GM19025 (cell line): ENCODE measurements around the gene ARHGAP22.

Source experiments
- ATAC-seq: cut with Tn5 transposase; IDR thresholded peaks from one replicate; pipeline ENCODE4 v1.9.1; 2021; ENCODE audit warnings: mild to moderate bottlenecking, low read depth, moderate library complexity; ENCODE audit not compliant: unreplicated experiment

ARHGAP22 gene

DNA sequence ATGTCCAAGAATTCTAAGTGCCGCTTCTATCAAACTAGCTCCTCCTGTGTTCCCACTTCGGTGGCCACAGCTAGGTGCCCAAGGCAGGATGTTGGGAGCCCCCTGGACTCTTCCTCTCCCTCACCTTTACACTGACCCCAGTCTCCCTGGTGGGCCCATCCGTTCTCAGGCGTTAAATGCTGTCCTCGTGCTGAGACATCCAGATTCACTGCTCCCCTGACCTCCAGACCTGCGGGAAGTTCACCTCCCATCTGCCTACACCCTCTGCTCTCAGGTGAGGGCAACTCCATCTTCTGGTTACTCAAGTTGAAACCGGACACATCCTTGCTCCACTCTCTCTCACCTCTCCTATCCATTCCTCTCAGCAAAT lies 114.3 kb downstream of the ARHGAP22 start:
- ATAC-seq = no peak

DNA sequence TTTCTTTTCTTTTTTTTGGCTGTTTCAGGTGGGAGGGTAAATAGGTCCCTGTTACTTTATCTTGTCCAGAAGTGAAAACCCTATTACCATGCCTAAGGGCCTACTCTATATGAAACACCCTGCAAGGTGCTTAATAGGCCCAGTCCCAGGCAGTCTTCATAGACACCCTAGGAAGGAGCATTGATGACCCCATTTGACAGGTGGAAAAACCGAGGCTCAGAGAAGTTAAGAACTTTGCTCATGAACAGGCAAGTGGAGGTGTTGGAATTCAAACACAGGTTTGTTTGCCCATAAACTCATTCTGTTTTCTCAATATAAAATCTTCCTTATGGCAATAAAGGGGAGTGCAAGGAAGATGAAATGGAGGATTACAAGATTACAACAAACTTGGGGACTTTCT lies 115.8 kb downstream of the ARHGAP22 start:
- ATAC-seq = no peak

DNA sequence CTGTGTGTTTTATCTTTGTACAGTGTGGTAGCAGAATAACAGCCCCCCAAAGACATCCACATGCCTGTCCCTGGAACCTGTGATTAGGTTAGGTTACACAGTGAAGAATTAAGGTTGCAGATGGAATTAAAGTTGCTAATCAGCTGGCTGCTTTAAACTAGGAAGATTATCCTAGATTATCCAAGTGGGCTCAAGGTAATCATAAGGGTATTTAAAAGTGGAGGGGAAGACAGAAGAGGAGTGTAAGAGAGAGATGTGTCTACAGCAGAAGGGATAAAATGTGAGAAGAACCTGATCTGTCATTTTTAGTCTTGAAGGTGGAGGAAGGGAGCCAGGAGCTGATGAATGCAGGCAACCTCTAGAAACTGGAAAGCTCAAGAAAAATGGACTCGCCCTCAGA lies 117.6 kb downstream of the ARHGAP22 start:
- ATAC-seq = no peak

DNA sequence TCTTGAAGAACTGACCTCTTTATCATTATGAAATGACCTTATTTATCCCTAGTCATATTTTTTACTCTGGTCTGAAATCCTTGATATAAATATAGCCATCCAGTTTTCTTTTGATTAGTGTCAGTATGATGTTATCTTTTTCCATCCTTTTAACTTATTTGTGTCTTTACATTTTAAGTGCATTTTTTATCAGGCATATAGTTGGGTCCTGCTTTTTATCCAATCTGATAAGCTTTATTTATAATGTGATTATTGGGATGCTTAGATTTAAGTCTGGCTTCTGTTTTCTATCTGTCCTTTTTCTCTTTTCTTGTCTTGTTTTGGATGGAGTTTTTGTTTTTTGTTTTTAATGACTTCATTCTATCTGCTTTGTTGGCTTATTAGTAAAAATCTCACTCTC lies 119.2 kb downstream of the ARHGAP22 start:
- no peak for ATAC-seq

DNA sequence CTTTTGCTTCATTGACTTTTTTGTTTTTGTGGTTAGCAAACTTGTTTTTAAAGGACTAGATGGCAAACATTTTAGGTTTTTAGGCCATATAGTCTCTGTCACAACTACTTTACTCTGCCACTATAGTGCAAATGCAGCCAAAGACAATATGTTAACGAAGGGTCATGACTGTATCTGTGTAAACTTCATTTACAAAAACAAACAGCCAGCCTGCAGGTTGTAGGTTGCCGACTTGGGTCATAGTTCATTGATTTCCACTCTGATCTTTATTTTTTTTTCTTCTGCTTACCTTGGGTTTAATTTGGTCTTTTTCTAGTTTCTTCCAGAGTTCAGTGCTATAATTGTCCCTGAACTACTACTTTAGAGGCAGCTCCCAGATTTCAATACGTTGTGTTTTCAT lies 120.0 kb downstream of the ARHGAP22 start:
- no peak for ATAC-seq

DNA sequence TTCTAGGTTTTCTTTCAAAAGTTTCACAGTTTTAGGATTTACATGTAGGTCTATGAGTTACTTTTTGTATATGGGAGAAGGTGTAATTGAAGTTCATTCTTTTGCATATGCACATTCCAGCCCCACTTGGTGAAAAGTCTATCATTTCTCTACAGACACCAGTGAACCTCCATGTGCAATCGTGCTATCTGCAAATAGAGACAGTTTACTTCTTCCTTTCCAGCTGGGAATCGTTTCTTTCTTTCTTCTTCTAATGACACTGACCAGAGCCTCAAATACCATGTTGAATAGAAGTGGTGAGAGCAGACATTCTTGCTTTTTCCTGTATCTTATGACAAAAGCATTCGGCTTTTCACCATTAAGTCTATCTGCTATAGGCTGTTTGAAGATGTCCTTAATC lies 122.7 kb downstream of the ARHGAP22 start:
- no peak for ATAC-seq

DNA sequence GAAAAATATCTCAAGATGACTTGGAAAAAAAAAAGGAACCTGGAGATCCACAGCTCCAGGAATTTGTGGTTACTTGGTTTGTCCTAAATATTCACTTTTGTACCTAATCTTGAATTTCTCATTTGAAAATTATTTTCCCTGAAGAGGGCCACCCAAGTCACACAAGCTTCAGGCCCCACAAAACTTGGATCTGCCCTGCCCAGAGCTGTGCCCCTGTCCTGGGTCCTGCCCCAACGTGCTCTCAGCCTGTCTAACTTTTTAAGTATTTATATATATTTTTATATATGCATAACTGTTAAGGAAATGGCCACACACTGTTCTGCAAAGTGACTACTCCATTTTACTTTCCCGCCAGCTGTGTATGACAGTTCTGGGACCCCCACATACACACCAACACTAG lies 123.5 kb downstream of the ARHGAP22 start:
- ATAC-seq = no peak

DNA sequence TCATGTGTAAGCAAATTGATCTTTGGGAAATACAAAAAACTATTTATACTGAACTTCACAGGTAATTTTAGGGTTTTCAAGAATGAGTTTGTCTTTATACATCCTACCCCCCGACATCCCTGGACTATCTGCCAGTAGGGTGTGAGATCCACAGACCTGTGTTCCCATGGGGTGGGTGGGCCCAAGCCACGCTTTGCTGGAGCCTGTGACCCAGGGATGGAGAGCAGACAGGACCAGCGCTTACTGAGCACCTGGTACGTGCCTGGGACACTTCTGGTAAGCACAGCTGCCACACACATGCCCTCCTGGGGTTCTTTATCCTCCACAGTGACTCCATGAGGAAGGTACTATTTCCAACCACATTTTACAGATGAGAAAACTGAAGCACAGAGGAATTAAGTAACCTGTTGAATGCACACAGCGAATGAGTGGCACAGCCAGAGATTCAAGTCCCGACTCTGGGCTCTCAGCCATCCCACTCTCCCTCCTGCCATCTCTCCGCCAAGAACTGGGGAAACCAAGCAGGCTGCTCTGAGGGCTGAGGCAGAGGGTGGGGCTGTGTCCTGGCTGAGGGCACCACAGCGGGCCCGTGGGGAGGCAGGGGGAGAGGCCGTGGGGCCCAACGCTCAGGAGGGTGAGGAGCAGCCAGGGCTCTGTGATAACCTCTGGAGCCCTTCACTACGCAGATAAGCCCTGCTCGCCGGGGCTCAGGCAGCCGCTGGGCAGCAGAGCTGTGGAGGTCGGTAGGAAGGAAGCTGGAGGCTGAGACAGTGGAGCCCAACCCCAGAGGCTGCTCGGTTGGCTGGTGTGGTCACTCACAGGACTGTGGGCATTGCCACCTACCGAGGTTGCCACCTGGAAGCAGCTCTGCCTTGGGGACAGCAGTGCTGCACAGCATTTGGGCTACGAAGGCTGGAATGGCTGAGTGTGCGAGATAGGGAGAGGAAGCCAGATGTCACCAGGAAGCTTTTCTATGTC lies 124.2 kb downstream of the ARHGAP22 start:
- ATAC-seq = no peak

DNA sequence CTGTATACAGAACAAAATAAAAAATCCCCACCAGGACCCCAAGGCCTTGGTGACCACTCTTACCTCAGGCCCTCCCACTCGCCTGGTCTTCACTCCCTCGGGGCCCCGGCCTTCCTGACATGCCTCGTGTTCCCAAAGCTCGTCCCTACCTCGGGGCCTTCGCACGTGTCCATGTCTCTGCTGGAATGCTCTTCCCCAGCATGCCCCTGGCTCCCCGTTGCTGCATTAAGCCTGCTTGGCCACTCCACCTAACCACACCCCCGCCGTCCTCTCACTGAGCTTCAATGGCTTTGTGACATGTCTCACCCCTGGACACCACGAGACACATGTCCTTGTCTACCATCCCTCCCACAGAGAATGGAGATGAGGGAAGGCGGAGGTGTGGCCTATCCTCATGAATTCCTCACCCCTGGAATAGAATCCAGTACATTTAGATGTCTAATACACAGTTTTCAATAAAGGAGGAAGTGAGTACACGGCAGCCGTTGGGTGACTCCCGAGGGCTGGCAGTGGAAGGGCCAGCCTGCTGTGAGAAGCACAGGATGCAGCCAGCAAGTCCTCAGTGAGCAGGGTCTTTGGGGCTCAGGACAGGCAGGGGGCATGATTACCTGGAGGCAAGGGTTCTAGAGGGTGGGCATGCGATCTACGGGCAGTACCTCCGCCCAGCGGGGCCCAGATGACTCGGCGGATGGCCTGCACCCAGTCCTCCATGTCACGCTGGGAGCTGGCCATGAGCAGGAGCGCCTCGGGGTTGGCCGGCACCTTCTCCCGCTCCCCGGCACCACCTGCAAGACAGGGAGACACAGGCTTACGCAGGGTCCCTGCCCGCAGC lies 125.7 kb downstream of the ARHGAP22 start:
- no peak for ATAC-seq

DNA sequence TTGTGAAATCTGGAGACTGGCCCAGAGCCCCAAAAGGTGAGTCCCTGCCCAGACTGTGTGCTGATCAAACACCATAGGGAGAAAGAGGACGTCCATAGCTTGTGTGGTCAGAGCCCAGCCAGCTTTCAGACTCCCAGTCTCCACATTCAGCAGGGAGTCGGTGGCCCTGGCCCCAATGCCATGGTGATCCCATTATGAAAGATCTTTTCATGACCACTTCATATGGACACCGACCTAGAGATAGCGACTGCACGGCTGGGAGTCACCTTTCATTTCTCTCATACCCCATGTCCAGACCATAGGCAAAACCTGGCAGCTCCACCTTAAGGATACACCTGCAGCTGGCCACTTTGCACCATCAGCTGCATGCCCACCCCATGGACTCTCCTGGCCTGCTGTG lies 126.4 kb downstream of the ARHGAP22 start:
- no peak for ATAC-seq

DNA sequence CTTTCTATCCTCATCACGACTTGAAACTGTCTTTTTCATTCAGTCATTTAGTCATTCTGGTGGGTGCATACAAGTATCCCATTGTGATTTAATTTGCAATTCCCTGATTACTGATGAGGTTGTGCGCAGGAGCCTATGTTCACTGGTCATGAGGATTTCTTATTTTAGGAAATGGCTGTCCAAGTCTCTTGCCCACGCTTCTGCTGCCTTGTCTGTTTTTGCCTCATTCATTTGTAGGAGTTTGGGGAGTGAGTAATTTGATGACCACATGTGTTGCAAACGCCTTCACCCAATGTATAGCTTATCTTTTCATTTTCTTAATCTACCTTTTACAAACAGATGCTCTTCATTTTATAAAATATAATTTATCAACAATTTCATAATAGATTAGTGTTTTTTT lies 127.3 kb downstream of the ARHGAP22 start:
- ATAC-seq = no peak

DNA sequence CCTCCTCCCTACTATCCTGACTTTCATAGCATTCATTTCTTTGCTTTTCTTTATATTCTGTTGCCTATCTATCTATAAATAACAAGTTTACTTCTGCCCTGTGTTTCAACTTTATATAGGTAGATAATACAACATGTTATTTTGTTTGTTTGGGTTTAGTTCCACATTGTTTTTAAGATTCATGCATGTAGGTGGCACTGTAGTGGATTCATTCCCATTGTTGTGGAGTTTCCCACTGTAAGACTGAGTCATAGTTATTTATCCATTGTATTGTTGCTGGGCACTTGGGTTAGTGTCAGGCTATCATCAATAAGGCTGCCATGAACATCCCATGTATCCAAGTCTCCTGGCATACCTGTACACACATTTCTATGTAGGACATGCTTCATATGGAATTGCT lies 127.7 kb downstream of the ARHGAP22 start:
- ATAC-seq = no peak

DNA sequence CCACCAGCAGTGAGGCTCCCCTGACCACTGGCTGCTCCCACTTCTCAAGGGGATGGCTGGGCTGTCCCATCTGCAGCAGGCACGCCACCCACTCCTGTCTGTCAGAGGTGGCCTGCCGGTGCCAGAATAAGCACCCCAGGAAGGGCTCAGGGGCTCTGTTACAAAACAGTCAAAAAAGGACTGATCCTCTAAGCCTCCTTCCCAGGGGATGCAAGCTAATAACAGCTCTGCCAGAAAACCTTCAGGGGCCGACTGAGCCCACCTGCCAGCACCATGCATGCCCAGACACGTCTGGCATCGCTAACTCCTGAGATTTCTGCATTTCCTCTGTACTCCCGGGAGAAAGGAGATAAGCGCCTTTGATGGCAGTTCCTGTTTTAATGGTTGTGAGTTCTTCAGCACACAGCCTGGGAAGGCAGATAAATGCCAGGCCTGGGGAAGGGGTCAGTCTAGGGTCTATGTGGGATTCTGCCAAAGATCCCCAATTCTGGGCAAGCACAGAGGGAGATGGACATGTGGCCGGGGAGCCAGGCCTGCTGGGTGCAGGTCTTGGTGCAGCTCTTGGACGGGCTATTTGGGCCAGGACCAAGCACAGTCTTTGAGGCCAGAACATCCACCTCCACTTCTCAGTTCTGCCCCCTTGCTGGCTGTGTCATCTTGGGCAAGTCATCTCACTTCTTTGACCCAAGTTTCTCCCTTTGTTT lies 128.4 kb downstream of the ARHGAP22 start:
- no peak for ATAC-seq

DNA sequence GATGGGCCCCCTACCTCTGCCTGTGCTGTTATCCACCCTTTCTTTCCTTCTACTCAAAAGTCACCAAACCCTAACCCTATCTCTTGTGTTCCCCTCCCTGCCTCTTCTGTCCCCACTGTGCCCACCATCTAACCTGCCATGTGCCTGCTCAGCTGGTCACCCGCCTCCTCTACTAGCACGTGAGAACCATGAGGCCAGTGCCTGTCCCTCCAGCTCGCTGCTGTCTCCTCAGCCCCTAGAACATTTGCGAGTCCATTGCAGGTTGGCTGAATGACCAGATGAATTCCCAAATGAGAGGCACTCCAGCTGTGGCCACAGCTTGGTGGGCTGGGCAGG lies 129.0 kb downstream of the ARHGAP22 start:
- no peak for ATAC-seq

DNA sequence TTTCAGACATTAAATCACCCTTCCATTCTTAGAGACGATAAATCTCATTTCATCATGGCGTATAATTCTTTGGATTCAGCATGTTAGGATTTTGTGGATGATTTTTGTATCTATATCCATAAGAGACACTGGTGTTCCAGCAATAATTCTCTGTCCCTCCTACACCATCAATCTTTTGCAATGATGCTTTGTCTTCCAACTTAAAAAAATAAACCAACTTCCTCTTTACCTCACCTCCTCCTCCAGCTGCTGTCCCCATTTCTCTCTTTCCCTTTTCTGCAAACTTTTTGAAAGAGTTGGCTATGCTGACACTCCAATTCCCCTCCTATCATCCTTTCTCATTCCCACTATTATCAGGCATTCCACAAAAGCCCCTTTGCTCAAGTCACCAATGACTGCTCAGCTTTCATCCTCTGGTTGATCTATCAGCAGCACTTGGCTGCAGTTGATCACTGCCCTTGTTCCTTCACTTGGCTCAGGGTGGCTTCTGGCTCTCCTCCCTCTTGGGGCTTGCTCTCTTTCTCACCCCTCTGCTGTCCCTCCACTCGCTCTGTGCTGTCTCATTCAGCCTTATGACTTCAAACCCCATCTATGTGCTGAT lies 130.0 kb downstream of the ARHGAP22 start:
- no peak for ATAC-seq

DNA sequence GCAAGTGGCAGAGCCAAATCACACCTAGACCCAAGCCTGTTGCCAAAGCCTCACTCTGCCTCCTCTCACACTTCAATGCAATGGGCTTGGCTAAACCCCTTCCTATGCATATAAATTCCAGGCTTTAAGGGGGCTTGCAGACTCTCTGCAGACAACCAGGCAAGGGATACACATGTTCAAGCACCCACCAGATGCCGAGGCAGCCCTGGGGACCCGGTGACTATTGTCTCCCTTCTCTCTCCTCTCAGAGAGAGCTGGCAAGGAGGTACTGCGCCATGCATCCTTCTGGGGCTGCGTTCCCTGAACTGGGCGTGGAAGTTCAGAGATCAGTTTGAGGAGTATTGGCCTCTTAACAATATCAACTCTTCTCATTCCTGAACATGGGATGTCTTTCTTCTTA lies 131.2 kb downstream of the ARHGAP22 start:
- no peak for ATAC-seq

DNA sequence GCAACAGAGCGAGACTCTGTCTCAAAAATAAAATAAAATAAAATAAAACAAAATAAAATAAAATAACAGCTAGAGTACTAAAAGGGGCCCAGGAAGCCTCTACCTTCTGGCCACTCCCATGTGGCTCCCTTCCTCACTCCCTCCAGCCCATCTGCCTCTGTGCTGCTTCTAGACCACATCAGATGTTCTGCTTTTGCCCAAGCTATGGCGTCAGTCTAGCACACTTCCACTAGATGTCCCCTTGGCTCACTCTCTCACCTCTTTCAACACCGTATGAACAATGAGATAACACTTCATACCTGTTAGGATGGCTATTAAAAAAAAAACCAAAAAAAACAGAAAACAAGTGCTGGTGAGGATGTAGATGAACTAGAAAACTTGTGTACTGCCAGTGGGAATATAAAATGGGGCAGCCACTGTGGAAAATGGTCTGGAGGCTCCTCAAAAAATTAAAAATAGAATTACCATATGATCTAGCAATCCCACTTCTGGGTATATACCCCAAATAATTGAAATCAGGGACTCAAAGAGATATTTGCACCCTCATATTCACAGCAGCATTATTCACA lies 132.3 kb downstream of the ARHGAP22 start:
- no peak for ATAC-seq

DNA sequence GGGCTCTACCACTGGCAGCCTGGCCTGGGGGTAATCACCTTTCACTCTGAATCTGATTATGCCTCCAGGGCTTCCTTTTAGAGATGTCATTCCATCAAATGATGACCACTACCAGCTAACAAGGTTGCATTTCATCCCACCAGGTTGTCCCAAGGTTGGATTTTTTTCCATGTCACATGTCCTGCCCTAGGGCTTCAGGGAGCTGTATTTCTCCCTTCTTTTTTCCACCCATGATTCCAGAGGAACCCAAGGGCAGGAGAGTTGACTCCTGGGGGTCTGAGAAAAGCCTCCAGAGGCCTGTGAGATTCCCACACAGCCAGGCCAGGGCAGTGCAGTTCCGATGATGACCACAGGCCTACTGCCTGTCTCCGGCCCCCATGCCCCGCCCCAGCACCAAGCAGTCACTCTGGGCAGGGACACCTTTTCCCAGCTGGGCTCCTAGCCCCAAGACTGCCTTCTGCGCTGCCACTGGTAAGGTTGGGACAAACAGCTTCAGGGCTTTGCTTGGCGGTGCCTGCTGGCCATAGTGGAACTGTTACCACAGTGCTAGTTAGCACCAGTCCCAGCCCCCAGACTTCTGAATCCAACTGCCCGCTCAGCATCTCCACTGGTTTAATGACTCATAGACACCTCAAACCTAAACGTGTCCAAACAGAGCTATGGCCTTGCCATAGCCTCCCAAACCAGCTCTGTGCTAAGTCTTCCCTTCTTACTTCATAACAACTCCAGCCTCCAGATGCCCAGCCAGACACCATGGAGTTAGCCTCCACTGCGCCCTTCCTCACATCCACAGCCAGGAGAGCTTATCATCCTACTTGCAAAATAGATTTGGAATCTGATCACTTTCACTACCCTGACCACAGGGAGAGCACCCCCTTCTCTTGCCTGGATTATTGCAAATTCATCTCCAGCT lies 133.7 kb downstream of the ARHGAP22 start:
- no peak for ATAC-seq

DNA sequence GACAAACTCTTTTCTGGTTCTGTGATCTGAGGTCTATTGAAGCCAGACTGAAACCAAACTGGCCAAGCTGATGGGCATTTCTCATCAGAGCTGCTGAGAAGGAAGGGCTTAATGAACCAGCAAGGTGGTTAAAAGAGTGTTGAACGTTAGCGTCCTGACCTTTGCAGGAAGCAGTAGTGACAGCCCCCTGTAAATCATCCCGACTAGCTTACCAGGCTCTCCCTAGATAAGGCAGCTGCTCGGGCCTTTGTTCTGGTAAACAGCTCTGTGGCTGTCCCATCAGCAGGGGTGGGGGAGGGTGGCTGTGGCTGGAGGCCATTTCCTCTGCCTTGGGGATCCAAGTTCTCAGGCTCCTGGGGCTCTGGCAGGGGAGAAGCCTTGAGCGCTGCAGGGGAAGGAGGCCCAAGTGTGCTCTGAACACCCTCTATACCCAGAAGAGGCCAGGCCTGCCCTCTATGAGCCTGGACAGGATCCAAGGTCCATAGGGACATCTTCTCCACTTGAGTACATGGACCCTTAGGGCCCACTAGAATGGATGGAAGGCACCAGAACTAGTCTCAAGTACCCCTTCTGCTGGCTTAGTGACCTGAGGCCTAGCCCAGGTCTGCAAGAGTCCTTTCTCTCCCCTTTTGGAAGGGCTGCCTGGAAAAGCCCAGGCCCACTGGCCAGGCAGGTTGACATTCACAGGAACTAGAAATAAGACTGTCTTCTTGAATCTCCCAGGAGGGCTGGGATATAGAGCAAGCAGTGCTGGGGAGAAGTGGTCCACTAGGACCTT lies 134.6 kb downstream of the ARHGAP22 start:
- ATAC-seq = no peak
